Testis (tissue), 3 donors: ENCODE measurements around the gene PIK3R2. TPM values are rescaled to one million over a fixed set of nuclear protein-coding genes. Genes with fewer than 3 reads are reported as not detected.
A peak's percentile ranks its signal among the peaks of the same experiment; 100 is the strongest.

Source experiments
- DNase-seq: peaks from one replicate; pipeline ENCODE4 v3.0.0-alpha.2; 2019
- H3K27ac ChIP-seq, 2 donors: fragments of 200-600 bp; sonication (generic); one replicate each; pipeline ENCODE4 v1.5.1; 2019
- H3K27me3 ChIP-seq: fragments of 200-600 bp; sonication (generic); one replicate; pipeline ENCODE4 v1.5.1; 2019
- H3K36me3 ChIP-seq: fragments of 200-600 bp; sonication (generic); one replicate; pipeline ENCODE4 v1.5.1; 2017; ENCODE audit warnings: low read depth; ENCODE audit errors: missing control alignments
- H3K4me1 ChIP-seq: fragments of 200-600 bp; sonication (generic); one replicate; pipeline ENCODE4 v1.5.1; 2019
- H3K4me3 ChIP-seq, 2 donors: fragments of 200-600 bp; sonication (generic); one replicate each; pipeline ENCODE4 v1.5.1; 2017 to 2019
- H3K9me3 ChIP-seq: fragments of 200-600 bp; sonication (generic); one replicate; pipeline ENCODE4 v1.5.1; 2017
- CTCF ChIP-seq, 3 experiments: fragments of 450-650 bp in 2 of 3; fragments of 200-600 bp in 1 of 3; sonication (generic) in 1 of 3; IDR thresholded peaks; one replicate each; pipeline ENCODE4 v1.5.1; 2016 to 2019; ENCODE audit warnings: antibody characterized with exemption in 3 of 3, mild to moderate bottlenecking in 2 of 3, moderate library complexity in 1 of 3
- POLR2A ChIP-seq: fragments of 450-650 bp; IDR thresholded peaks from one replicate; pipeline ENCODE4 v1.6.1; 2017; ENCODE audit warnings: antibody characterized with exemption, mild to moderate bottlenecking, moderate library complexity
- WGBS, 2 donors: methylation state at CpG; one replicate each; pipeline ENCODE4 v1.1.5; 2018; 5-methylcytosine and 5-hydroxymethylcytosine counted together
- intact Hi-C: fragments of 100-400 bp; cut with DNase I; formaldehyde crosslinking; loops from one replicate; pipeline ENCODE4 v1.15.1; 2023; ENCODE audit warnings: low total_unique reads
- polyA plus RNA-seq: library from polyadenylated mRNA; stranded (reverse); fragments of 350-450 nt; fragmentation: Illumina TruSeq; extraction: RNeasy Lipid Tissue Mini Kit (QIAGEN cat#74804); gene quantifications from one replicate; pipeline ENCODE4 v1.2.3, GENCODE V29; 2014; ENCODE audit warnings: low read depth, low replicate concordance; ENCODE audit not compliant: insufficient read depth
- total RNA-seq, 2 donors: library from RNA; depleted of rRNA; stranded (reverse); fragments of >200 nt; gene quantifications; one replicate each; pipeline ENCODE4 v1.2.3, GENCODE V29; 2016

PIK3R2 gene
- total and polyA plus RNA-seq, 3 donors from 2014 or later, result 21.0 to 94.3 (median 87.6) TPM

- no peak overlapping the region for H3K27ac ChIP-seq
- 87 to 94% methylated on average over 18 of the region's 18 CpGs for WGBS, 2 donors
- H3K4me3 ChIP-seq, result no peak overlapping the region
- no peak for TF ChIP-seq POLR2A
- no peak for TF ChIP-seq CTCF (IDR thresholded peaks at IDR 0.05)
- no peaks in the 10 kb centered on the region for H3K27me3 ChIP-seq
- no peak for DNase-seq
- intact Hi-C loops, result no loop called here
- no peaks in the 10 kb centered on the region for H3K9me3 ChIP-seq
- H3K36me3 ChIP-seq, result no peaks in the 10 kb centered on the region
- peaks cover 15% of the 10 kb centered on the region for H3K4me1 ChIP-seq
These were observed 44.3 kb downstream of the PIK3R2 start for GRCh38 chr19:18197306-18197705.

GRCh38 chr19:18197941-18198340, 45.0 kb downstream of the PIK3R2 start:
- Histone ChIP-seq H3K27ac (no peak overlapping the region), H3K4me1 (peaks cover 19% of the 10 kb centered on the region), H3K9me3 (no peaks in the 10 kb centered on the region), H3K36me3 (no peaks in the 10 kb centered on the region), H3K4me3 (no peak overlapping the region), H3K27me3 (no peaks in the 10 kb centered on the region)
- intact Hi-C loops, result no loop called here
- DNase-seq, result no peak
- no peak for TF ChIP-seq CTCF (IDR thresholded peaks at IDR 0.05)
- TF ChIP-seq POLR2A, result no peak
- WGBS, 2 donors, result 71 to 86% methylated on average over 4 to 6 of the region's 6 CpGs

GRCh38 chr19:18198374-18198773, 45.4 kb downstream of the PIK3R2 start:
- no peaks in the 10 kb centered on the region for H3K36me3 ChIP-seq
- no peaks in the 10 kb centered on the region for H3K27me3 ChIP-seq
- DNase-seq, result no peak
- peaks cover 21% of the 10 kb centered on the region for H3K4me1 ChIP-seq
- no peak for TF ChIP-seq CTCF (IDR thresholded peaks at IDR 0.05)
- TF ChIP-seq POLR2A, result no peak
- no peaks in the 10 kb centered on the region for H3K9me3 ChIP-seq
- no peak overlapping the region for H3K4me3 ChIP-seq
- 87 to 96% methylated on average over 6 of the region's 6 CpGs for WGBS, 2 donors
- intact Hi-C loops, result no loop called here
- no peak overlapping the region for H3K27ac ChIP-seq

GRCh38 chr19:18202397-18202777, 49.4 kb downstream of the PIK3R2 start:
- TF ChIP-seq POLR2A (no peak), CTCF (IDR thresholded peaks at IDR 0.05) (no peak)
- Histone ChIP-seq H3K27me3 (no peaks in the 10 kb centered on the region), H3K4me1 (peaks cover 10% of the 10 kb centered on the region), H3K27ac (no peak overlapping the region), H3K9me3 (no peaks in the 10 kb centered on the region), H3K4me3 (no peak overlapping the region), H3K36me3 (no peaks in the 10 kb centered on the region)
- intact Hi-C loops, result no loop called here
- no peak for DNase-seq
- WGBS, 2 donors, result 47 to 60% methylated on average over 22 to 24 of the region's 24 CpGs

GRCh38 chr19:18202778-18203407, 49.9 kb downstream of the PIK3R2 start:
- peak in 2 of 3 experiments; percentile 10 to 29 for TF ChIP-seq CTCF (IDR thresholded peaks at IDR 0.05)
- TF ChIP-seq POLR2A, result no peak
- H3K9me3 ChIP-seq, result no peaks in the 10 kb centered on the region
- no peaks in the 10 kb centered on the region for H3K36me3 ChIP-seq
- peaks cover 10% of the 10 kb centered on the region for H3K4me1 ChIP-seq
- peak overlapping the region; percentile 65 to 66 for H3K4me3 ChIP-seq
- no peaks in the 10 kb centered on the region for H3K27me3 ChIP-seq
- DNase-seq, result peak; percentile 57
- H3K27ac ChIP-seq, result no peak overlapping the region
- intact Hi-C loops, result no loop called here
- 3 to 21% methylated on average over 6 to 32 of the region's 32 CpGs for WGBS, 2 donors
